ENCODE data around the gene APBB1IP. TPM values are rescaled to one million over a fixed set of nuclear protein-coding genes. Genes with fewer than 3 reads are reported as not detected.
A peak's percentile ranks its signal among the peaks of the same experiment; 100 is the strongest.

Gene APBB1IP
- total and polyA plus RNA-seq, 2 of the 8 experiments (the other 6 are each of a cell fraction or from before 2014, with no cell fraction given), result 0.05 TPM; not detected in 1

GRCh38 chr10:26422977-26423376, 15.2 kb upstream of the APBB1IP start:
- FAIRE-seq, result no peak
- CTCF ChIA-PET (ENCODE audit: partially characterized antibody), result no interaction called here

More at GRCh38 chr10:26422977-26423376, 15.2 kb upstream of the APBB1IP start:
- H3K4ac ChIP-seq (replicated peaks; ENCODE audit: insufficient read length, low read depth, low read length), result no peak overlapping the region
- no peak overlapping the region for H3K4me3 ChIP-seq (ENCODE audit: extremely low read depth in 1 of 4, insufficient read depth in 2 of 4, low read depth in 3 of 4, low read length in 4 of 4)
- no peak overlapping the region for H3K56ac ChIP-seq (replicated peaks; ENCODE audit: insufficient read length, low read depth, low read length)
- 0 out of 2 replicates have a peak overlapping the region, but pooled peaks have one; percentile 15 for H2AFZ ChIP-seq (ENCODE audit: low read length)
- TF ChIP-seq SP2 (IDR thresholded peaks at IDR 0.05; ENCODE audit: low read length) (no peak), ATF3 (IDR thresholded peaks at IDR 0.05; ENCODE audit: insufficient read depth, low read depth, low read length) (no peak), HDAC6 (IDR thresholded peaks at IDR 0.05; ENCODE audit: low read depth, low read length) (no peak), MAX (IDR thresholded peaks at IDR 0.05) (no peak), ATF2 (IDR thresholded peaks at IDR 0.05; ENCODE audit: low read length) (no peak)
- H3K23ac ChIP-seq (ENCODE audit: insufficient read length), result no peak overlapping the region
- H3K9me3 ChIP-seq (ENCODE audit: insufficient read depth in 2 of 2, low read depth in 1 of 2, low read length in 1 of 2), result no peaks in the 10 kb centered on the region; a peak in 1 of 4 replicates
- no peak overlapping the region for H4K8ac ChIP-seq (ENCODE audit: extremely low read depth, insufficient read depth, low read length)
- no peak overlapping the region for H3K9ac ChIP-seq (replicated peaks in 1 of 4; ENCODE audit: extremely low read depth in 1 of 4, low read depth in 3 of 4, low read length in 3 of 4)
- no peak overlapping the region for H2BK12ac ChIP-seq (ENCODE audit: low read depth, low read length)
- H3K27ac ChIP-seq (ENCODE audit: low read depth, low read length), result no peak overlapping the region
- POLR2A ChIA-PET (ENCODE audit: partially characterized antibody), result no interaction called here
- H4K5ac ChIP-seq (ENCODE audit: insufficient read length, low read depth, low read length), result no peak overlapping the region
- no peaks in the 10 kb centered on the region for H3K27me3 ChIP-seq (replicated peaks in 1 of 4; ENCODE audit: control insufficient read depth in 3 of 4, extremely low read depth in 1 of 4, insufficient read depth in 3 of 4, low read length in 3 of 4)
- no peak overlapping the region for H2AK5ac ChIP-seq (ENCODE audit: low read depth, low read length)
- H3K14ac ChIP-seq (ENCODE audit: insufficient read length), result no peak overlapping the region
- H2BK15ac ChIP-seq (ENCODE audit: low read length), result no peak overlapping the region
- no peaks in the 10 kb centered on the region for H4K20me1 ChIP-seq (replicated peaks in 1 of 2; ENCODE audit: control insufficient read depth in 1 of 2, insufficient read depth in 2 of 2, low read length in 2 of 2)
- H3K79me1 ChIP-seq (ENCODE audit: low read depth, low read length), result no peaks in the 10 kb centered on the region
- no peak overlapping the region for H2BK5ac ChIP-seq (ENCODE audit: low read depth, low read length)
- H3K4me1 ChIP-seq (replicated peaks in 1 of 4; ENCODE audit: control insufficient read depth in 3 of 4, insufficient read depth in 4 of 4, low read length in 3 of 4), result no peaks in the 10 kb centered on the region
- DNase-seq (ENCODE audit: low read depth in 1 of 2, low spot score in 2 of 2), result no peak
- H2BK20ac ChIP-seq (ENCODE audit: low read length), result no peak overlapping the region
- H4K91ac ChIP-seq (replicated peaks; ENCODE audit: insufficient read length, low read length), result no peak overlapping the region
- no peaks in the 10 kb centered on the region for H3K79me2 ChIP-seq (ENCODE audit: control insufficient read depth in 1 of 2, insufficient read depth in 2 of 2, low read length in 2 of 2)
- no peak overlapping the region for H3K4me2 ChIP-seq (ENCODE audit: insufficient read depth in 1 of 2, low read depth in 2 of 2, low read length in 2 of 2)
- H3K36me3 ChIP-seq (ENCODE audit: control insufficient read depth in 2 of 4, insufficient read depth in 4 of 4, low read length in 3 of 4), result no peaks in the 10 kb centered on the region; a peak in 2 of 8 replicates
- H3K18ac ChIP-seq (ENCODE audit: extremely low read depth, low read length), result no peak overlapping the region
- 59% methylated on average over 3 of the region's 3 CpGs; no CpG with 5 or more reads in 1 of the 2 experiments for WGBS, 2 experiments (ENCODE audit: extremely low coverage in 1 of 2, insufficient coverage in 1 of 2, insufficient read length in 1 of 2, insufficient replicate concordance in 2 of 2, low coverage in 1 of 2, low lambda C conversion rate in 2 of 2, missing lambda C conversion rate in 1 of 2)
- no peak overlapping the region for H2BK120ac ChIP-seq (replicated peaks; ENCODE audit: low read depth, low read length)
- H3K23me2 ChIP-seq (ENCODE audit: low read depth, low read length), result no peaks in the 10 kb centered on the region

Measured in H1 (cell line).